ENCODE data around the gene FGF11.
A peak's percentile ranks its signal among the peaks of the same experiment; 100 is the strongest.

GRCh38 chr17:7403727-7403976, 35.7 kb upstream of the FGF11 start:
- TF ChIP-seq CTCF (IDR thresholded peaks at IDR 0.05) (no peak), POLR2AphosphoS5 (IDR thresholded peaks at IDR 0.05; ENCODE audit: low read depth, low read length) (no peak), NRF1 (IDR thresholded peaks at IDR 0.05; ENCODE audit: low read depth, low read length) (no peak), RFX5 (IDR thresholded peaks at IDR 0.05; ENCODE audit: low read length) (no peak), EZH2phosphoT487 (IDR thresholded peaks at IDR 0.05; ENCODE audit: borderline replicate concordance, low read depth) (no peak), MAX (IDR thresholded peaks at IDR 0.05; ENCODE audit: low read depth) (0 out of 2 replicates have a peak, but pooled peaks have one; percentile 7), FOSL2 (IDR thresholded peaks at IDR 0.05; ENCODE audit: borderline replicate concordance, low read depth) (no peak), RCOR1 (IDR thresholded peaks at IDR 0.05; ENCODE audit: low read length) (no peak), IRF3 (IDR thresholded peaks at IDR 0.05; ENCODE audit: low read depth, low read length) (no peak), GABPA (IDR thresholded peaks at IDR 0.05; ENCODE audit: low read depth) (no peak), YY1 (IDR thresholded peaks at IDR 0.05; ENCODE audit: low read depth) (no peak), REST (IDR thresholded peaks at IDR 0.05; ENCODE audit: low read depth, low read length) (no peak)
- TF ChIP-seq, protein P1, sequence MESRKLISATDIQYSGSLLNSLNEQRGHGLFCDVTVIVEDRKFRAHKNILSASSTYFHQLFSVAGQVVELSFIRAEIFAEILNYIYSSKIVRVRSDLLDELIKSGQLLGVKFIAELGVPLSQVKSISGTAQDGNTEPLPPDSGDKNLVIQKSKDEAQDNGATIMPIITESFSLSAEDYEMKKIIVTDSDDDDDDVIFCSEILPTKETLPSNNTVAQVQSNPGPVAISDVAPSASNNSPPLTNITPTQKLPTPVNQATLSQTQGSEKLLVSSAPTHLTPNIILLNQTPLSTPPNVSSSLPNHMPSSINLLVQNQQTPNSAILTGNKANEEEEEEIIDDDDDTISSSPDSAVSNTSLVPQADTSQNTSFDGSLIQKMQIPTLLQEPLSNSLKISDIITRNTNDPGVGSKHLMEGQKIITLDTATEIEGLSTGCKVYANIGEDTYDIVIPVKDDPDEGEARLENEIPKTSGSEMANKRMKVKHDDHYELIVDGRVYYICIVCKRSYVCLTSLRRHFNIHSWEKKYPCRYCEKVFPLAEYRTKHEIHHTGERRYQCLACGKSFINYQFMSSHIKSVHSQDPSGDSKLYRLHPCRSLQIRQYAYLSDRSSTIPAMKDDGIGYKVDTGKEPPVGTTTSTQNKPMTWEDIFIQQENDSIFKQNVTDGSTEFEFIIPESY (IDR thresholded peaks at IDR 0.05; ENCODE audit: borderline replicate concordance, low read depth), result no peak

All from SK-N-SH (cell line).